ENCODE data around the gene DSTYK.

The DSTYK gene

DNA sequence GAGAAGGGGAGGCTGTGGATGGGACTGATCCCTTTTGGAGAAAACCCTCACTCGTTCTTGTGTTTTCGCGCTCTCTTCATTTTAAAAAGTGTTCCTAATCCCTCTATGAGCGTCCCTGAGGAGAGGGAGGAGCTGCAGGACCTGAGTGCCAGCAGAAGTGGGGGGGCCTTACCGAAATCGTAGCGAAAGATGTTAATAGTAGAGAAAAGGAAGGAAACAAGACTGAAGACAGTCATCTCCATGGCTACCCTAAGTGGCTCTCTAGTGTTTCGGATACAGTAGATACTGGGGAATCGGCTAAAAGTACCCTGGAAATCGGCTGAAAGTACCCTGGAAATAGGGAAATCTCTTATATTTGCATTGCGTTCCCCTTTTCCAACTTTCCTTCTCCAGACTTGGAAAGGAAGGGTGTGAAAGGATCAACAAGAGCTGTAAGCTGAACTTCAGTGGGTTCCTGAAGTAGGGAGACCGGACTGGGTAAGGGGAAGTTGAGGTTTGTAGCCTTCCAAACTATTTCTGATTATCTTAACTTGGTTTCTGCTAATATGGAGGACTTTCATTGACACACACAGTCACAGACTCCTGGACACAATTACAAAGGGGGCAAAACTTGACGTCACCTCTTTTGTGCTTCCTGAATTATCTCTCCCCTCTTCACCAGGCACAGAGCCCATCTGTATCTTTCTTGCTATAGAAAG lies 486 bp upstream of the DSTYK start:
- peaks cover 2% of the 10 kb centered on the region for H3K27me3 Mint-ChIP-seq
- peaks cover 13% of the 10 kb centered on the region for H3K36me3 Mint-ChIP-seq (ENCODE audit: low read depth)
- H3K4me1 Mint-ChIP-seq: peaks cover 59% of the 10 kb centered on the region
- peak overlapping the region; percentile 97 for H3K4me3 Mint-ChIP-seq
- H3K9me3 Mint-ChIP-seq: no peaks in the 10 kb centered on the region
- DNase-seq (no peak), ATAC-seq (peak; percentile 13)
- H3K27ac Mint-ChIP-seq: peak overlapping the region; percentile 96

DNA sequence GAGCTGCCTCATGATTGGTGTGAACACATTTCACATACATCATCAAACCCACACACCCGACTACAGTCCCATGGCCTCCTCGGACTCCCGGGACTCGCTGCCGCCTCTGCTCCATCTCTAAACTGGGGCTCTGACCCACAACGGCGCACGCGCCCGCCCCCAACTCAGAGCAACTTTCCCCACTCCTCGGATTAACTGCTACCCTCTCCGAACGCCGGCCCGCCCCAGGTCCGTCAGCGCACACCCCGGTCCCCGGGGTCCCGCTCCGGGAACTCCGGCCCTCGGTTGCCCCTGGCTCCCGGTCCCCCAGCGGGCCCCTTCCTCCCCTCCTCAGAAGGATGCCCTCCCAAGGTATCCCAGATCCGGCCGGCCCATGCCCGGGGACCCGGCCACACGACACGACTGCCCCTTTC lies 740 bp downstream of the DSTYK start:
- peak; percentile 12 for ATAC-seq
- H3K27ac Mint-ChIP-seq: peak overlapping the region; percentile 96
- peaks cover 2% of the 10 kb centered on the region for H3K27me3 Mint-ChIP-seq
- peaks cover 65% of the 10 kb centered on the region for H3K4me1 Mint-ChIP-seq
- H3K36me3 Mint-ChIP-seq (ENCODE audit: low read depth): peaks cover 16% of the 10 kb centered on the region
- H3K4me3 Mint-ChIP-seq: peak overlapping the region; percentile 97
- no peaks in the 10 kb centered on the region for H3K9me3 Mint-ChIP-seq
- peak; percentile 35 for DNase-seq

DNA sequence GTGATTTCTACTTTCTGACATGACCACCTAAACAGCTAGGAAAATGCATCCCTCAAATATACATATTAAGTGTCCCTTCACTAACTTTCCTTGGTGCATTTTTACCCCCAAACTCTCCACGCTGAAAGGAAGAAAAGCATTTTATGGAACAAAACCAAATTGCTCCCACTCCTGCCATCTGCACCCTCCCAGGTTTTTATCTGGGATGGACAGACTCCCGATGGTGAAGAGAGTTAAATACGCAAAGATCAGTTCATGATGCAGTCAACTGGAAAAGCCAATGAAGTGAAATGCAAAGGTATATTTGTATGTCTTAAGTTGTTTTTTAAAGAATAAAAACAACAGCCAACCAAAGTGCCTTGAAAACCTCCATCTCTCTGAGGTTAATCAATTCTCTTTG lies 2.7 kb downstream of the DSTYK start:
- ATAC-seq (no peak), DNase-seq (no peak)
- H3K36me3 Mint-ChIP-seq (ENCODE audit: low read depth): peaks cover 16% of the 10 kb centered on the region
- peak overlapping the region; percentile 97 for H3K4me3 Mint-ChIP-seq
- peak overlapping the region; percentile 59 for H3K27ac Mint-ChIP-seq
- H3K4me1 Mint-ChIP-seq: peaks cover 70% of the 10 kb centered on the region
- H3K27me3 Mint-ChIP-seq: peaks cover 2% of the 10 kb centered on the region
- H3K9me3 Mint-ChIP-seq: no peaks in the 10 kb centered on the region

DNA sequence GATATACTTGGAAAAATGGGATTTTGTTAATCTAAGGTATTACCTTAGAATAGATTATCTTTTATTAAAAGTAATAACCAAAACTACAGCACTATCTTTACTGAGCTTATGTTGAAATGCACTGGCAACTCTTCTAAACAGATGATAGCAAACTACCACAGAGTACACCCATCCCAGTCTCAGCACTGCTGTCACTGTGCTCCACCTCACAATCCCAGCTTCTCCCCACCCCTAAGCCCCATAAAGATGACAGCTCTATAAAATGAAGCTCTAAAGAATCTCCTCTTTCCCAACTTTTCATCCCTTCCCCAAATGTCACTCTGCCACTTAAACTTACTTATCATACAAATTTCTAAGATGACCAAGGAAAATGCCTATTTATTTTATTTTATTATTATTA lies 6.4 kb downstream of the DSTYK start:
- Mint-ChIP-seq H3K4me1 (peaks cover 81% of the 10 kb centered on the region), H3K9me3 (no peaks in the 10 kb centered on the region), H3K27ac (peak overlapping the region; percentile 95), H3K27me3 (no peaks in the 10 kb centered on the region), H3K4me3 (peak overlapping the region; percentile 53), H3K36me3 (ENCODE audit: low read depth) (peaks cover 16% of the 10 kb centered on the region)
- DNase-seq: no peak
- ATAC-seq: no peak

DNA sequence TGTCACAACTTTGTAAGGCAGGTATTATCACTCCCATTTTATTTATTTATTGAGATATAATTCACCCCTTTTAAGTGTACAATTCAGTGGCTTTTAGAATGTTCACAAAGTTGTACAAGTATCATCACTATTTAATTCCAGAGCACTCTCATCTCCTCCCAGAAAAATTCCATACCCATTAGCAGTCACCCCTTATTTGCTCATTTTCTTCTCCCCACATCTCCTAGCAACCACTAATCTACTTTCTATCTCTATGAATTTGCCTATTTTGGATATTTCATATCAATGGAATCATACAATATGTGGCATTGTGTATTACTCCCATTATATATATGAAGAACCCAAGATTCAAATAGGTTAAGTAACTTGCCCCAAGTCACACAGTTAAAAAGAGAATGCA lies 7.0 kb downstream of the DSTYK start:
- no peak for DNase-seq
- Mint-ChIP-seq H3K27me3 (no peaks in the 10 kb centered on the region), H3K4me3 (peak overlapping the region; percentile 56), H3K36me3 (ENCODE audit: low read depth) (peaks cover 21% of the 10 kb centered on the region), H3K27ac (peak overlapping the region; percentile 95), H3K9me3 (no peaks in the 10 kb centered on the region), H3K4me1 (peaks cover 82% of the 10 kb centered on the region)
- ATAC-seq: no peak

DNA sequence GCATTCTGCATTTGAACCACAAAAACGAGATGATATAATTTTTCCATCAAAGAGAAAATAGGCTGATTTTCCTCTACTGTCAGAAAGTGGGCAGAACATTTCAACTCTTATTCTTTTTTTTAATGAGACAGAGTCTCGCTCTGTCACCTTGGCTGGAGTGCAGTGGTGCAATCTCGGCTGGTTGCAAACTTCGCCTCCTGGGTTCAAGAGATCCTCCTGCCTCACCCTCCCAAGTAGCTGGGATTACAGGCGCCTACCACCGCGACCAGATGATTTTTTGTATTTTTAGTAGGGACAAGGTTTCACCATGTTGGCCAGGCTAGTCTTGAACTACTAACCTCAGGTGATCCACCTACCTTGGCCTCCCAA lies 11.6 kb downstream of the DSTYK start:
- Mint-ChIP-seq H3K4me1 (peaks cover 79% of the 10 kb centered on the region), H3K4me3 (peak overlapping the region; percentile 63), H3K9me3 (no peaks in the 10 kb centered on the region), H3K27me3 (no peaks in the 10 kb centered on the region), H3K27ac (peak overlapping the region; percentile 95), H3K36me3 (ENCODE audit: low read depth) (peaks cover 41% of the 10 kb centered on the region)
- DNase-seq (no peak), ATAC-seq (no peak)

DNA sequence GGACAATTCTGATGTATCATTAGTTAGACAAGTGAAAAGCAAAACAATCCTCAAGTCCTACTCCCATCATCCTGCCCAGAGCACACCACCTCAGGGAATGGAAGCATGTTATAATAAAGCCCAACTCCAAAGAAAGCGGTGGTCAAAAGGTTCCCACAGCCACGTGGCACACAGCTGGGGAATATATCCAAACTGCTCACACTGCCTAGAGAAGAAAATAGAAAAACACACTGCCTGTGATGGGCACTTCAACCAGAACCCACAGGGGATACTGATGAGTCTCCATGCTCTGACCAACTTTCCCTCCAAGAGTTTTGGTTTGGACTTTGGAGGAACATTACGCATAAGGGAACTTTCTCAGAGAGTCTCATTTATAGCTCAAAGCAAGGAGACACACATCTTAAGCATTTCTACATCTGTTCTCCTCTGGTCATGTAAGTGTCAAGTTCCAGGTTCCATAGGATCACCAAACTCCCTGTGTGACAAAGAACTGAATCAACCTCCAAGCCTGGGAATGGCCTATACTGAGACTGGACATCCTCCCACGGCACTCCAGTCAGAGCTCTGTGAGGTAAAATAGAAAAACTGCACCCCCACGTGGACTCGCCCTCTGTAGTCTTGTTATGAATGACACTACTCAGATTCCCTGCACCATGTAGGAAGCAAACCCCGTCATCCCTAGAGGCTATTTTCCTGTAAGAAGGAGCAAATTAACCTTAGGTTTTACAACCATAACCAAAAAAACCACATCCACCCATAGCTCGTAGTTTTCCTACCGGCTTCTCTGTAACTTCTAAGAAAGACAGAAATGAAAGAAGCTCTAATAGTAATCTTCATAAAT lies 12.2 kb downstream of the DSTYK start:
- H3K9me3 Mint-ChIP-seq: no peaks in the 10 kb centered on the region

DNA sequence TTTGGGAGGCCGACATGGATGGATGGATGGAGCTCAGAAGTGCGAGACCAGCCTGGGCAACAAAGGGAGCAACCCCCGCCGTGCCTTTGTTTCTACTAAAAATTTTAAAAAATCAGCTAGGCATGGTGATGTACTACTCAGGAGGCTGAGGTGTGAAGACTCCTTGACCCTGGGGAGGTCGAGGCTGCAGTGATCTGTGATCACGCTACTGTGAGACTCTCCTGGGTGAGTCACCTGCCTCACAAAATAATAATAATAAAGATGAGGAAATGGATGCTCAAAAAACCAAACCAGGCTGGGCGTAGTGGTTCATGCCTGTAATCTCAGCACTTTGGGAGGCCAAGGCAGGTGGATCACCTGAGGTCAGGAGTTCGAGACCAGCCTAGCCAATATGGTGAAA lies 19.2 kb downstream of the DSTYK start:
- Mint-ChIP-seq H3K36me3 (ENCODE audit: low read depth) (peaks cover 28% of the 10 kb centered on the region), H3K4me1 (peaks cover 66% of the 10 kb centered on the region), H3K27me3 (no peaks in the 10 kb centered on the region), H3K4me3 (no peak overlapping the region), H3K27ac (no peak overlapping the region), H3K9me3 (no peaks in the 10 kb centered on the region)
- DNase-seq (no peak), ATAC-seq (no peak)

More for the DNA sequence above, 12.2 kb downstream of the DSTYK start:
- peaks cover 42% of the 10 kb centered on the region for H3K36me3 Mint-ChIP-seq (ENCODE audit: low read depth)
- peak; percentile 53 for DNase-seq
- peaks cover 73% of the 10 kb centered on the region for H3K4me1 Mint-ChIP-seq
- no peaks in the 10 kb centered on the region for H3K27me3 Mint-ChIP-seq
- peak overlapping the region; percentile 63 for H3K4me3 Mint-ChIP-seq
- ATAC-seq: peak; percentile 70
- peak overlapping the region; percentile 95 for H3K27ac Mint-ChIP-seq

DNA sequence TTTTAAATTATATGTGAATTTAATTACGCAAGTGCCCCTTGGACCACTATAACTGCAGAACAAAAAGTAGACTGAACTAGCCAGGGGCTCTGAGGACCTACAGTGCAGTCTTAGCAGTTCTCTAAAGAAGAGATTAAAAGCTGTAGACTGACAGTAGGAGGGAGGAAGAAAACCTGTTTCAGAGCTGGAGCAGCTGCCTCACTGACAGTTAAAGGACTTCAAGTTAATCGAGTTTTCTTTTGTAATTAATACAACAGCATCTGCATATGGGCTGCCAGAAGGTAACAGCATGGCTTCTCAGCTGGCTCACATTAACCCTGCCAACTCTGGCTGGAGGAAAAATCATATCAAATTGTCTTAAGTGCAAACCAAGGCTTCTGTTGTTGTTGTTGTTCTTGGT lies 19.9 kb downstream of the DSTYK start:
- Mint-ChIP-seq H3K27ac (no peak overlapping the region), H3K4me1 (peaks cover 70% of the 10 kb centered on the region), H3K9me3 (no peaks in the 10 kb centered on the region), H3K27me3 (no peaks in the 10 kb centered on the region), H3K36me3 (ENCODE audit: low read depth) (peaks cover 29% of the 10 kb centered on the region), H3K4me3 (no peak overlapping the region)
- DNase-seq (no peak), ATAC-seq (no peak)

DNA sequence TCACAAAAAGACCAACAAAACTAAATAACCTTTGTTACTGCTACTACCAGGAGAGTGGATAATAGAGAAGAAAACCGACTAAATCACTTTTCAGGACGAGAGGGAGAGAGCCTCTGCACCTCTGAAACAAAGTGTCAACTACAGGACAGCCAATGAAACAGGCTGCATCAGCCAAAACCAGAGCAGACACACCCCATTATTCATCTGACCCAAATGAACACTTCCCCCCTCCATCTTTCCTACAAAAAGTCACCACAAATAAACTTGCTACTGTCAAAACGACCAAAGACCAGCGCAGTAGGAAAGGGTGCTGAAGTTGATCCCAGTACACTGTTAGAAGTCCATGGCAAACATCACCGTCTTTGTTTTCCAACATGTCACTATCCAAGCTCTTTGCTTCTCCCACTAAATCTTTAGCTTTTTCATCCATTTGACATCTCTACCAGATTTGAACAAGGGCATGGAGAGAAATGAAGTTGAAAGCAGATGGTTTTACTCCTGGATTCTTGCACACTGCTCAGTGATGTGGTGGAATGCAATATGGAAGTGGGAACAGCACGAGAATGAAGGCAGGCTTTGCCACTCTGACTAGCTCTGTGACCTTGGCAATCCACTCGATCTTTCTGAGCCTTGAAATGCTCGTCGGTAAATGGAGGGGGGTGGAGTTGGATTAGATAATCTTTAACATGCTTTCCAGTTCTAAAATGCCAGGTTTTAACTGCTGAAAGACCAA lies 20.5 kb downstream of the DSTYK start:
- Mint-ChIP-seq H3K9me3 (no peaks in the 10 kb centered on the region), H3K4me3 (no peak overlapping the region), H3K27me3 (no peaks in the 10 kb centered on the region), H3K4me1 (peaks cover 73% of the 10 kb centered on the region), H3K27ac (no peak overlapping the region), H3K36me3 (ENCODE audit: low read depth) (peaks cover 29% of the 10 kb centered on the region)
- DNase-seq: no peak
- no peak for ATAC-seq

DNA sequence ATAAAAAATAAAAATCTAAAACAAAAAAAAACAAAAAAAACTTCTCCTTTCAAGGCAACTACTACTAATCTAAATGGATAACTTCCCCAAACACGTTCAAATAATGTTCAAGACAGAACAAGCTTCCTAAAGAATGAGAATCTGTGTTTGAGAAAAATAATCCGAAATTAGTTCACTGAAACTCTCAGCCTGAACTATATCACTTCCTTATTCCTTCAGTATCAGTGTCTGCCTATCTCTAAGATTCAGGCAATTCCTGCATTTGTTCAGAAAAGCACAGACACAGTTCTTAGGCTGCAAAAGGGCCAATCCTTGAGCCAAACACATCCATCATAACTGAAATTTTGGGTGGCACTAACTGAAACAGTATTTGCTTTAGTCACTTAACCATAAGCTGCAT lies 22.4 kb downstream of the DSTYK start:
- H3K27ac Mint-ChIP-seq: no peak overlapping the region
- ATAC-seq: no peak

DNA sequence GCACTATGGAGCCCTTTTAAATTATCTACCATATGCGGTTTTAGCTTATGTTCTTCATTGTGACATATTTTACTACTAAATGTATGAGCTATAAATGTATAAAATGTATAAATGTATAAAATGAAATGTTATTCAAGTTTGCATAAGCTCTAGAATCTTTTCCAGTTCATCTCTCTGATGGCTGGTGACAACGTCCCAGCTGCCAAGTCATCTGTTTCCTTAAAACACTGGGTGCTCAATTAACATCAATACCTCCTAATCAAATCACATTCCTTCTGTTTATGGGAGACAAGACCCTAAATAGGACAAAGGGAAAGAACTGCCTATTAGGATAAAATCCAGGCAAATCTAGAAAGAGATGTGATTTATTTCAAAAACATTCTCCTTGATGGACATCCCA lies 22.9 kb downstream of the DSTYK start:
- Mint-ChIP-seq H3K4me1 (peaks cover 82% of the 10 kb centered on the region), H3K27ac (no peak overlapping the region), H3K36me3 (ENCODE audit: low read depth) (peaks cover 31% of the 10 kb centered on the region), H3K9me3 (no peaks in the 10 kb centered on the region), H3K27me3 (no peaks in the 10 kb centered on the region), H3K4me3 (no peak overlapping the region)
- ATAC-seq (no peak), DNase-seq (no peak)

More for the DNA sequence above, 22.4 kb downstream of the DSTYK start:
- Mint-ChIP-seq H3K4me3 (no peak overlapping the region), H3K27me3 (no peaks in the 10 kb centered on the region), H3K4me1 (peaks cover 82% of the 10 kb centered on the region), H3K36me3 (ENCODE audit: low read depth) (peaks cover 28% of the 10 kb centered on the region), H3K9me3 (no peaks in the 10 kb centered on the region)
- no peak for DNase-seq

DNA sequence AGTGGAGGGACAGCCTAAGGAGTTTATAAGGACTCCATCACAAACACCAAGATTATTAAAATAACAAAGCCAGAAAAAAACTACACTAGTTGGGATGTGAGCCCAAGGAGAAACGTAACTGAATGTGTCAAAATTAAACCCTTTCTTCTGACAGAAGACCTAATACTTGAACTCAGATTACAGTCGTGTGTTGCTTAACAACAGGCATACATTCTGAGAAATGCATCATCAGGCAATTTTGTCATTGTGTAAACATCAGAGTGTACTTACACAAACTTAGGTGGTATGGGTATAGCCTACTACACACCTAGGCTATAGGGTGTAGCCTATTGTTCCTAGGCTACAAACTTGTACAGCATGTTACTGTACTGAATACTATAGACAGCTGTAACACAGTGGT lies 23.4 kb downstream of the DSTYK start:
- Mint-ChIP-seq H3K4me3 (no peak overlapping the region), H3K27me3 (no peaks in the 10 kb centered on the region), H3K4me1 (peaks cover 83% of the 10 kb centered on the region), H3K27ac (no peak overlapping the region), H3K36me3 (ENCODE audit: low read depth) (peaks cover 35% of the 10 kb centered on the region), H3K9me3 (no peaks in the 10 kb centered on the region)
- ATAC-seq: no peak
- no peak for DNase-seq

DNA sequence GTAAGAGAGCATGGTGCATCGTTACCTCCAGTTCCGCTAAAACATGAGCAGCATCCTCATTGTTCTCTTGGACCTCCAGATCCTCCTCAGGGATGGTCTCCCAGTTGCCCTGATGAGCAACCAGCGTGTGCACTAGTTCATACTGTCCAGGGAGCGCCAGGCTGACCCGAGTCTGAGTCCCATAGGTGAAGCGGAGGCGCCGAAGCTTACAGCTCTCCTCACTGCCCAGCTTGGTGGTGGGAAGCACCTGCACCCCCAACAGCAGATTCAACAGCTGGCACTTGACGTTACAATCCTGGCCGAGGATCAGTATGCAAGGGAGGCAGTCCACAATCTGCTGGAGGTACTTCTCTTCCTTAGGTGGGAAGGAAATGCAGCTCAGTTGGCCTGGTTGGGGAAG lies 24.1 kb downstream of the DSTYK start:
- Mint-ChIP-seq H3K4me1 (peaks cover 81% of the 10 kb centered on the region), H3K36me3 (ENCODE audit: low read depth) (peaks cover 41% of the 10 kb centered on the region), H3K27me3 (no peaks in the 10 kb centered on the region), H3K9me3 (no peaks in the 10 kb centered on the region), H3K27ac (no peak overlapping the region), H3K4me3 (no peak overlapping the region)
- DNase-seq (no peak), ATAC-seq (no peak)
